NCI-H2107 (cell line): ENCODE results near the gene BCL11B.

Experiments
- DNase-seq: peaks from one replicate; lab custom pipeline; 2025; lab: John Stamatoyannopoulos, UW

BCL11B gene

DNA sequence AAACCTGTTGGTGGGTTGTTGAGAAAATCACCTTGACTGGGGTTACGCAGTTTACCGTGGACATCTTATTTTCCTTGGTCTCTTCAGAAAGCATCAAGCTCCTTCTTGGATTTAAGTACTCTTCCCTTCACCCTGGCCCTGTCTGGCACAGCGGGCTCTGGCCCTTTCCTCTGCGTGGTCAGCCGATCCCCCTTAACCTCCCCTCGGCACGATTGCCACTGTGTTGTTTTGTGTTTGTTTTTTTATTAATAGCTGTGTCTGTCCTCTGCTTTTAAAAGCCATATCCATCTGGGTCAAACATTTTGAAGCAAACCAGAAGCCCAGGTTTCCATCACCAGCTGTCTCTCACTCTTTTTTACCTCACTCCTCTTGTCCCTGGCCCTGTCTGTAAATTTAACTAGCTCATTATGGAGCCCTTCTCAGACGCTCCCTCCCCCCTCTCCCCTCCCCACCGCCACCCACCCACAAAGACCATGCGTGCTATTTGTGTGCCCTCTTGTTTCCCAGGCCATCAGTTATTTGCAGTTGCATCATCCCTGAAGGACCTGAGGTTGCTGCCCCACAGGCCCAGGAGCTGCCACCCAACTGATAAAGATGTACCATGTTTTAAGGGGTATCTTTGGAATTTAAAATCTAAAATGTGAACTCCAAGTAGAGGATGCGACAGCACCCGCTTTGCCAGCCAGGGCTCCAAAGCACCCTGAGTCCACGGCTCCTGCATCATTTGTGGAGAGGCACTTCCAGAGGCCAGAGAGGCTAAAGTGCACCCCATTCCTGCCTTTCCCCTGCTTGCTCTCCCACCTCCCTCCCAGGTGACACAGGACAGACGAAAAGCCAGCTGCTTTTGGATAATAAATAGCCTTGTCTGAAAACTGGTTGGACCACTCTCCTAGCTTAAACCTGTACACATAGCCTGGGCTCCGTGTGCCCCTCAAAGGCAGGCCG is 3.9 kb downstream of the BCL11B start:
- DNase-seq, result no peak

DNA sequence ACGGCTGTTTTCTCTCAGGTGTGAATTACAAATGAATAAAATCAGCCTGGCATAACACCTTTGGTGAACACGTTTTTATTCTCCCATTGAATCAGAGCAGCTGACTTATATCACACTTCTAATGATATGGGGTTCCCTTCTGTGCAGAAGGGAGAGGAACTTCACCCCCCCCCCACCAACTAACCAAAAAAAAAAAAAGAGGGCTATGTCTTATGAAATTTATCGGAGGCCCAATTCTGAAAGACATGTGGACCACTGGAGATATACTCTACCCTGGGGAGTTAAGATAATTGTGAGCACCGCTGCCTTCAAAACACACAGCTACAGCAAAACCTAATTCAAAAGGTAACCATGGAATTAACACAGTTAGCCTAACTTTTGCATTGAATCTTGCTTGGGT is 4.6 kb downstream of the BCL11B start:
- no peak for DNase-seq

DNA sequence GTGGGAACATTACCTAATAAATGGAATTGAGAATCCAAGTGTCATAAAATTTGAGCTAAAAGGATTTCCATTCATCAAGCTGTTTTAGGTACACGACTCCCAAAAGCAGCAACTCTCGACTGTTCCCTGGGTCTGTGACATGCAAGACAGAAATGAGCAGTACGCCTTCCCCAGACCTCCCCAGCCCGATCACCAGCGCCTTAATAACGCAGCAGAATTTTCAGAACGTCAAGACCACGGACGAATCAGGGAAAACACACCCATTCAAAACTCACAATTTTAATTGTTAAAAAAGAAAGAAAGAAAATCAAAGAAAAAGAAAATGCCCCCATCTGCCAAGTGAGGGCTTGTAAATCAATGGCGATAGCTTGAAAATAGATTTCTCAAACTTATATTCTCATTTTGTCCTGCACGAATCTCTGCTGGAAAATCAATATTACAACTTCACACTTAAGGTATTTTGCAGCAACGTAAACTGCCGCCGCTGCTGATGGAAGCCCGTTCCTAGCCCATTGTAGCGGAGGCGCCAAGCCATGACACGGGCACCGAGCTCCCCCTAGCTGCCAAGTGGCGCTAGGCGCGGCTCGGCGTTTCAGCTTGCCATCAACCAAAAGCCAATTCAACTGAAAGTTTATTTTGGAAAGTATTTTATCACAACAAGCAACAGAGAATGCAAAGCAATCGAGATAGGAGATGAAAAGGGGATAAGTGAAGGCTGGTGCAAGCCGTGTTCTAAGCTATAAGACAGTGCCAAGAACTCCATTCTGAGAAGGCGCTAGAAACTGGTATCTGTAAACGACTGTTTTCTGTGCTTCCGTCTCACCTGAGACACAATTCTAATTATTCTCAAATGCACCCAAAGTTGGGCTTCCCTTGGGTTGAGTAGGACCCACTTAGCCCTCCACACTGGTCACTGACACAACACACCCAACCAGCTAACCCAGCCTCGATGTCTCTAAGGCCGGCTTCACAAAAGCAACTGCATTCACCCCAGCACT is 5.5 kb downstream of the BCL11B start:
- DNase-seq, result peak; percentile 90

DNA sequence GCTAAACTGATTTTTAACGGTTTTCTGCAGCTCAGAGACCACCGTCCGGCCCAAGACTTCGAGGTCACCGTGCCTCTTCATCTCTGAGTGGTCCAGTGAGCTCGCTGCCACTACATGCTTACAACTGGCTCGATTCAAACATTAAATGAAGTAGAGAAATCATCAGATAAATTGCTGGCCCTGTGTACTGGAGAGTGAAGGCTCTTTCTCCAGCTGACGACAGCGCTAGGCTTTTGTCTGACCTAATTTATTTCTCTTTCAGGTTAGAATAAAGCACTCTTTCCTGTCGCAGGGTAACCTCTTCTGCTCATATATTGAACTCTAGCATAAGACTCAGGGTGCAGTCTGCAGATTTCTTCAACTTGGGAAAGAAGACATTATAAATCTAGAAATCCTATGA is 6.4 kb downstream of the BCL11B start:
- no peak for DNase-seq

DNA sequence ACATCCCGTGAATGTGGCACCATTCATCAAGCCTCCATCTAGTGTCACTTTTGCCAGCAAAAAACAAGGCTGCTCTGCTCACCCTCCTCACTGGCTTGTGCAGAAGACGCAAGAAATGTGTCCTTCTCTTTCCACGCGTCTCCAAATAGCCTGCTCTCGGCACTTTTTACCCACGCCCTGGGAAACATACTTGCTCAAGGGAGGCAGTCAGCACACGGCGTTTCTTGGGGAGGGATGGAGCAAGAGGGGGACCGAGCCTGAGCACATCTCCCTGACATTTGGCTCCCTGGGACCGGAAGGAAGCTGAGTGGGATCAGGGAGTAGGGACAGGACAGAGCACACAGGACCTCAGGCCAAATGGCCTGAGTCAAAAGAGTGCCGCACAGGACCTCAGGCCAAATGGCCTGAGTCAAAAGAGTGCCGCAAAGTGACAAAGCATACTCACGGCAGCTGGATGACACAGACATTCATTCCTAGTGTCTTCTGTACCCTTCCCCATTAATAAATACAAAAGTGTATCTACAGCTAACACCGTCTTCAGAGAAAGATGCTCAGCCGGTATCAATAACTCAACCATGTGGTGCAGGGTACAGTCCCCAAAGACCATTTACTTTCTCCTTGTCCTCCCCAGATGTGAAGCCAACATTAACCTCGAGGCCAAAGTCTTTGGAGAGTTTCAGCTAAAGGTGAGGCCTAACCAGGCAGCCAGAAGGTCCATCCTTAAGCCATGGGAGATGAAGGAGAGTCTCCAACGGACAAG is 7.1 kb downstream of the BCL11B start:
- DNase-seq, result no peak

DNA sequence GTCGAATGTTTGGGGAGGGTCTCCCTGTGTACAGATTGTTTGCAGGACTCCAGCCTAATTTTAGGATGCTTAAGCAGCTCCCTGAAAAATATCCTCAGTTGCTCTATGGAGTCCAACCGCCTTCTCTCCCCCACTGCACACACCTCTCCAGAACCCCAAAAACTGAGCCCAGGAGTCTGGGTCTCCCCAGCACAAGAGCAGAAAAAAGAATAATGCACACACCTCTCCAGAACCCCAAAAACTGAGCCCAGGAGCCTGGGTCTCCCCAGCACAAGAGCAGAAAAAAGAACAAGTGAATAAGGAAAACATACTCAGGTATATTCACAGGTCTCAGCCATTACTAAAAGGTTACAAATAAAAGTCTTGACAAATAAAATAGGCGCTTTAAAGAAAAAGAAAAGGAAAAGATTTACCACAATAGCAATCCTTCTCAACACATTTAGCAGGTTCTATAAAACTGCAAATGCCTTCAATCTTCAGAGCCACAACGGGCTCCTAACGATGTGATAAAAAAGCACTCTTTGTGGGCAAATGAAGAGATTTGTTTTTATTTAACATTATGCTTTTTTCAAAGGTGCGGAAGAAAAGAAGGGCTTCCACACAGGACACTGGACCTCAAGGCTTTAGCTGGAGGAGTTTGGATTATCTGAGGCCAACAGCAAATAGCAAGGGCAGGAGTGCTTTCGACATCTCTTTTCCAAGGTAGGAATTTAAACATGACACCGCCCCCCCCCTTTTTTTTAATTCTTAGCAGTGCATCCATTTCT is 8.2 kb downstream of the BCL11B start:
- no peak for DNase-seq

DNA sequence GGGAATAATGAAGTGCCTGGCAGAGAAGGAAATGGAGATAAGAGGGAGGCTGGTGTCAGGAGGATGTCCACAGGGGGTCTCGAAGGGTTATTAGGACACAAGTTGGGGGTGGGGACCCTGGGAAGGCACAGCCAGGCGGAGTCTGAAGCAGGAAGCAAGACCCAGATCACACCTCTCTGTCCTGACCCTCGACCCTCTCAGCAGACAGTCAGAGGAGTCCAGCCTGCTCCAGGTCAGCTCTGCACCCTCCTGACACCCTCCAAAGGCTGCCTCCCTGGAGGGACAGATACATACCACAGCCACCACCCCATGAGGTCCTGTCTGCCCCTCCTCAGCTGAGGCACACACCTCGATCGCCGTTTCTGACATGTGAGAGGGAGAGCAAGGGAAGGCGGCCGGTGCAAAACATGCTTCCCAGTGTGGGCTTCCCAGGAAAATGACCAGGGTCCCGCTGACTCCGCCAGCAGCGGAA is 9.0 kb downstream of the BCL11B start:
- no peak for DNase-seq

DNA sequence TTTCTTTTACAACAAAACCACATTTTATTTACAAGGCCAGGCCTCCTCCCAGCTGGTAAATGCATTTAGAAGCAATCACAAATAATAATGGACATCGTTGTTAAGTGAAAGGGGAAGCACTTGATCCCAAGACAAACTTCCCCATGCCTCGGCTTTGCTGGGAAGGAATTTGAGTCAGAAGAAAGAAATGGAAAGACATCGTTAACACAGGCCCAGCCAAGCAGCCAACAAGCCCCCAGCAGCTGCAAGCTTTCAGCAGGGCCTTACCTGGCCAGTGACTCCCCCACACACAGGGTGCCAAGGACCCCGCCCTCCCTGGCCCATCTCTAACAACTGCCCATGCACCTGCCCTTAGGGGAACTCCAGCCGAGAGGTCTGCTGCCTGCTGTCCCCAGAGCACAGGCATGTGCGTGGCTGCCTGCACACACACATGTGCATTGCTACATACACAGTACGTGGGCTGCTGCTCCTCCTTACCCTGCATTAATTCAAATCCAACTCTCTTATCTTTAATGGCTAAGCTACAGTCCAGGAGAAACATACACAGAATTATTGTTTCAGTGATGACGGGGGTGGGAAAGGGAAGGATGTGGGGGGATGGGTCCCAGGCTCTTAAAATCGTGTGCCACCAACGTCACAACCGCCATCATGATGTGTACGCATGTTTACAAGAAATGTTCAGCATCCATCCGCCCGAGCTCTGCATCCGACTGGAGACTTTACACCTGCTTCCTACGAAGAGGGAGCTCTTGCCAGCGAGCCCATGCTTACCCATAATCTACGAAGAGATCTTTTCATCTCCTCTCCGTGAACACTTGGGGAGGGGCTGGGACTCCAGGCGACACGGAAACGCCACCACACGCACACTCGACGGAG is 9.8 kb downstream of the BCL11B start:
- no peak for DNase-seq

DNA sequence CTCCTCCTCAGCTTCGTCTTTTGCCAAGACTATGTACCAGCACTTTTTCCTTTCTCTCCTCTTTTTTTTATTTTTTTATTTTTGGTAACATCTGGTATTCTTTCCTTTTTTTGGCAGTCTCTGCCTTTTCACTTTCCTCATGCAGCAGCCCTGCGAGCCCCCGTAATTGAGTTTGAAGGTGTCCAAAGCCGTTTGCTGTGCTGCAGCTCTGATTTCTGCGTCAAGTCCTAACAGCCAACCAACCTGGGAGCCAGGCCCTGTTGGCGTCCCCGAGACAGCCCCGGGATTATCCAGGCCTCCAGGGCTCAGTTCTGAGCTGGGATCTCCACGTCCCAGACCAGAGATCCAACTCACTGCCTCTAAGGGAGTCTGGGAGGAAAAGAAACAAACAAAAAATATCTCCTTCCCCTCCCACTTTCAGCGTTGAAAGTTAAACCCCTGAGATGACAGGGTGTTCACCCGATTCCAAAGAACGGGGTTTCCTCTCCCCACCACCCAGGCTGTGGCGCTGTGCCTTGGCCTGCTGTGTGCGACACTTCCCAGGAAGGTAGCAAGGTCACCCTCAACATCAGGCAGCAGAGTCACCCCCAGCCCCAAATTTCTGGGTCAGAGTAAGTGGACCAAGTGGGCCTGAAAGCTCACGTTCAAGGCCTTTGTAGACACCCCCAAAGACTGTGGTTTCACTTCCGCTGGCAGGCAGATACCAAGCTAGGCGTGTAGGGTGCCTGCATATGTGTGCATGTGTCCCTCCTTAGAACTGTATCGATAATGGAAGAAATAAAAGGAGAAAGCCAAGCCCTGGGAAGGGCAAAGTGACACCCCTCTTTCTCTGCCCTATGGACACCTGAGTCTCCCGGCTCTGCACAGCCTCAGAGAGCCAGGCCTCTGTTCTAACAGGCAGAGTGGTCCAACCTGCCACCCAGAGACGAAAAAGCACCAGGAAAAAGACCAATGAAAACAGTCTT is 11.1 kb downstream of the BCL11B start:
- DNase-seq, result no peak

DNA sequence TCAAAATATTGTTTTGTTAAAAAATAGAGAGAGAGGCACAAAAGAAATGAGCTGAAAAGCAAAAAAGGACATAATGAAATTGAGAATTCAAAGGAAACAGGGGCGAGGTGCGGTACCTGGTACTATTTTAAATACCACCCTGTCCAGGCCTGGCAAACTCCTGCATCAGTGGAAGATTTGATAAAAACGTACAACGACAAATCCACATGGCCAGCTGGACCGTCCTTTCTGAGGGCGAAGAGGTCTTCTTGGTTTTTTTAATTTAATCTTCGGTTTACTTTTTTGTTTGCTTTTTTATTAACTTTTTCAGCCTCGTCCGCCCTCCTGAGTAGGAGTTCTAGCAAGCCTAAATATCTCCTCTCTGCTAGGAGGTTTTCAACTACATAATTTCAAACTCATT is 11.9 kb downstream of the BCL11B start:
- no peak for DNase-seq

DNA sequence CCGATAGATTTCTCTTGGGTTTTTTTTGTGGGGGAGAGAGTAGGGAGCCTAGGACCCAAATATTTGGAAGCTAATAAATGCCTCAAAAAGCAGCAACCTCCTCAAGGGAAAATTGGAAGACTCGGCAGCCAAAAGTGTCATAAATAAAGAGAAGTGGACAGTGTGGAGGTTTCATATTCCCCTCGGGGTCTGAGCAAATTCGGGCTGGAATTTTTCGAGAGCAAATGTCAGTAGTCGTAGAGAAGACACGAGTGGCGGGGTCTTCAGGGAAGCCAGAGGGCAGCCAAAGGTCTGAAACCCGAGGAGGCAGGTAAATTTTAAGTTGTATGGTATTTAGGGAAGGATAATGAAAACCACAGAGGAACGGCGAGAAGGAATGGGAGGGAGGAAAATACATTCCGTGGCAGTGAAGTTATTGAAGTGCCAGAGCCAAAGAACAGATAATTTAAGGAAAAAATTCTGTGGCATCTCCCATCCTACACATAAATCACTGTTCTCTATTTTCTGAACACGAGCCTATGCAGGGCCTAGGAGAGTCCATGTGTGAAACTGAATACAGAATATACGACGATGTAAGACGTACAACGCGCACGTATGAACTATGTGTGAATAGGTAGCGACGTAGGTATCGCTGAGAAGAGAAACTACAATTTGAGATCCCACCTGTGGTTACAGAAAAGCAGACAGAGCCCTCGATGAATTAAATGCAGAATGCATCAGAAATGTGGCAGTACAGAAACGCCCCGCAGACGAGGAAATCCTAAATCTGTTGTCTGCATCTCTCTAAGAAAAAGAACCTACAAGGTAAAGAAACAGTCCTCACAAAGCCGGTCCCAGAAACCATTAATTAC is 12.9 kb downstream of the BCL11B start:
- DNase-seq, result no peak

DNA sequence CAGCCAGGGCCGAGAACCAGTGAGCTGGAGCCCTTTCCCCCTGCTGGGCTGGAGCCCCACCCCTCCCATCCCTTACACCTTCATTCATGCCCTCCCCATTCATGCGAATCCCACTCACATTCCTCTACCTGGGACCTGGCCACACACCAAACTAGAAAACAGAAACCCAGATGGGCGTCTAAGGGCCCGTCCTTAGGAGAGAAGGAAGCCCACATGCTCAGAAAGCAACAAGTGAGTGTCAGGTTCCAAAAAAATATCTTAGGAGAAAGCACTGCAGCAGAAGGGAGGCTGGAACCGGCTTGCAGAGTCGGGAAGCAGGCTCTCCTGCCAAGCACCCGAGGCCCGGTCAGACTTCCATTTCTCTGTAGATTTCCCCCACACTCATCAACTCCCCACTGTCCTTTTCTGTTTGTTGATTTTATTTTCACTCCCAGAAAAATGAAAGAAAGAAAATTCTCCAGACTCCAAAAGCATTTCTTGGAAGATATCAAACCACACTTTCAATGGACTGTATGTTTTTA is 13.6 kb downstream of the BCL11B start:
- DNase-seq, result no peak

DNA sequence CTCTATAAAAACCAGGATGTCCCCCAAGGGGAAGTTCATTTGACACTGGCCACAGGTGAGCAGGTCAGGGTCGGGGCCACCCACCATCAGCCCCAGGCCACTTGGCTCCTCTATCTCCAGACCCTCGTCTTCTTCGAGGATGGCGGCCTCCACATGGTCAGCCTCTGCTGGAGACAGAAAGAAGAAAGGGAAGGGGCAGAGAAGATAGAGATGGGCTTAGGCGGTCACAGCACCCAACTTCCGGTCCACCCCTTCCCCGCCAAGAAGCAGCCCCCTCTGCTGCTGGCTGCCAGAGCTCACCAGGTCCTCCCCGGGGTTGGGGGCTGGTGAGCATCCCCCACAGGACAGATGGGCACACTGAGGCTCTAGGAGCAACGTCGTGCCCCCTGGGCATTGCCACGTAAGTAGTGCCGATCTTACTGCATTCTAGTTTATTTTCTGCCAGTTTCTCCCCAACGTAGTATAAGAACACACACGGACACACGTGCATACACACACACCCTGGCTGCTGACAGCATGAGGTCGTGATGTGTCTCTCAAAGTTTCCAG is 14.2 kb downstream of the BCL11B start:
- no peak for DNase-seq

DNA sequence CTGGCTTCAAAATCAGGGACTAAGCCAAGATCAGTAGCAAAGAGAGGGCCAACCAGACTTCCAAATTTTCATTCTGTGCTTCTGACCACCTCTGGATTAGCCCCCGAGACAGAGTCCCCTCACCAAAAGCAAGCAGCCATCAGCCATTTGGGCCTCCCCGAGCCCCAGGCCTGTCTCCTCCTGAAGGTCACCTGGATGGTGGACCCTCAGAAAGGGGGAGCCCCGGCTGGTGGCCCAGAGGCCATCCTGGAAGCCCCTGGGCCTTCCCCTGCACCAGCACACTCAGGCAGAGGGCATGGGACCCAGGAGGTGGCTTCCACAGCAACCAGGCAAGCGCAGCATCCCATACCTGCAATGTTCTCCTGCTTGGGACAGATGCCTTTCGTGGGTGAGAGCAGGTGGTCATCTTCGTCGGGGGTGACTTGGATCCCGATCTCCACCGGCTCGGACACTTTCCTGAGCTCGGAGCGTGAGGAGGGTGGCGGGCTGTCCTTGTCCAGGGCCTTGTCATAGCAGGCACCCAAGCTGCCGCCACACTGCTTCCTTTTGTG is 14.8 kb downstream of the BCL11B start:
- DNase-seq, result no peak

DNA sequence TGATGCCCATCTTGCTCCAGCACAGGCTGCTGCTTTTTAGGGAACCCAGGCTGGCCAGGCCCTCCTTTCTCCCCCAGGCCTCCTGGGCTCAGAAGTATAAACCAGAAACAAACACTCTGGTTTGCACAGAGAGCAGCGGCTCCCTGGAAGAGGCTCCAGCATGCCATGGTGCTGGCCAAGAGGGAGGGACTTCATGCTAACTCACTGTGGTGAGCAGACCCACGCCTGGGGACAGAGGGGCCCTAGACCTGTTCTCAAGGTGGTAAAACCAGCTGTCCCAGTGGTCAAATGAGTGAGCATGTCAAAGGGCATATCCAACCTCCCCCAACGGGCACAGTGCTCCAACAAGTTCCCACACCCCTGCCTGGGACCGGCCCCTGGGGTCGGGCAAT is 15.5 kb downstream of the BCL11B start:
- DNase-seq, result no peak

DNA sequence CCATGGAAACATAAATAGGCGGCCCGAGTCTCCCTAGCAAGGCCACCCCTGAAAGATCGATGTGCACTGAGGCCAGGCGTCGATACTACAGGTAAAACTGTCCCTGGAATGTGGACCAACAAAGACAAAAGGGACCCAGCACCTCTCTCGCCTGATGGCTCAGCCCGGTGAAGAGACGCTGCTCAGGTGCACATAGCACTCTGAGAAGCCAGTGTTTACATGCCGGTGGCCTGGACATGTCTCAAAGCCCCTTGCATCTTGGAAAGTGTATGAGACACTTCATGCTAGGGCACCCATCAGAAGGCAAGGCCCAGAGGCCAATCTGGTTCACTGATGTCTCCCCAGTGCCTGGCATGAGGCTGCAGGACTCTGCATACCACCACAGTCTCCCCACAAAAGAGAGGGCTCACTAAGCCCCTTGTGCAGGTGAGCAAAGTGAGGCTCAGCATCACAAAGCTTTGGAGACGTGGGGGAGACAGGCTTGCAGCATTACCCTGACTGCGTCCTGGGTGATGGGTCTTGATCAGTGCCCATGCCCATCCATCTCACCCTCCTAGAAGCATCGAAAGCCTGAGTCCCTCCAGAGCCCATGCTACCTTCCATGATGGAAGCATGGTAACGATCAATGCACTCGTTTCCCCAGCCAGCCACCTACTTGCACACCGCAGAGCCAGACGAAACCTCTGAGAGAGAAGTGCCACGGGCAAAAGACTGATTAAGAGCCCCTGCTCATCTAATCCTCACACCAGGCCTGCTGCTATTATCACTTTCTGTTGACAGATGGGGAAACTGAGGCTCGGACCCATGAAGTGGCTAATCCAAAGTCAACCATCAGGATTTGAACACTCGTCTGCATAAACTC is 16.1 kb downstream of the BCL11B start:
- no peak for DNase-seq
